Astrocyte (in vitro differentiated cells and primary cell): Measurements from ENCODE around the gene BPIFB6. TPM values are rescaled to one million over a fixed set of nuclear protein-coding genes. Genes with fewer than 3 reads are reported as not detected.

Experiments used
- DNase-seq: peaks from one replicate; pipeline ENCODE4 v3.0.0-alpha.2; 2010; ENCODE audit warnings: low read depth
- FAIRE-seq: peaks from 2 replicates; lab custom pipeline; 2011; peaks lifted over from hg19 to GRCh38; lab: Jason Lieb, UNC
- H2AFZ ChIP-seq: 2 replicates; pipeline ENCODE4 v1.6.0; 2012; ENCODE audit warnings: low read depth, low read length, inconsistent platforms
- H3K27ac ChIP-seq: 2 replicates; pipeline ENCODE4 v1.5.1; 2011; ENCODE audit warnings: low read depth, low read length, inconsistent platforms
- H3K27me3 ChIP-seq: 2 replicates; pipeline ENCODE4 v1.6.0; 2011; ENCODE audit warnings: low read length, inconsistent platforms; ENCODE audit not compliant: insufficient read depth
- H3K36me3 ChIP-seq: 2 replicates; pipeline ENCODE4 v1.5.1; 2011; ENCODE audit warnings: low read length, inconsistent platforms; ENCODE audit not compliant: insufficient read depth
- H3K4me1 ChIP-seq: 2 replicates; pipeline ENCODE4 v1.5.1; 2011; ENCODE audit warnings: low read length, inconsistent platforms; ENCODE audit not compliant: insufficient read depth
- H3K4me2 ChIP-seq: 2 replicates; pipeline ENCODE4 v1.6.0; 2012; ENCODE audit warnings: low read length, inconsistent platforms
- H3K4me3 ChIP-seq: 2 replicates; pipeline ENCODE4 v1.5.1; 2011; ENCODE audit warnings: low read depth, mild to moderate bottlenecking, low read length, inconsistent platforms; ENCODE audit not compliant: insufficient read depth
- H3K79me2 ChIP-seq: 2 replicates; pipeline ENCODE4 v1.6.0; 2012; ENCODE audit warnings: mild to moderate bottlenecking, low read length, inconsistent platforms; ENCODE audit not compliant: insufficient read depth
- H3K9ac ChIP-seq: 2 replicates; pipeline ENCODE4 v1.6.0; 2012; ENCODE audit warnings: mild to moderate bottlenecking, low read length, inconsistent platforms
- H3K9me3 ChIP-seq: 2 replicates; pipeline ENCODE4 v1.5.1; 2012; ENCODE audit warnings: low read depth, mild to moderate bottlenecking, low read length, inconsistent platforms; ENCODE audit not compliant: insufficient read depth
- H4K20me1 ChIP-seq: 2 replicates; pipeline ENCODE4 v1.6.0; 2012; ENCODE audit warnings: low read length, inconsistent platforms; ENCODE audit not compliant: insufficient read depth
- H3K27ac Mint-ChIP-seq: one replicate; pipeline ENCODE4 v1.8.0; 2021; ENCODE audit warnings: mild to moderate bottlenecking, mixed read lengths; ENCODE audit not compliant: unreplicated experiment
- H3K27me3 Mint-ChIP-seq: one replicate; pipeline ENCODE4 v1.8.0; 2021; ENCODE audit warnings: low read depth, mixed read lengths; ENCODE audit not compliant: unreplicated experiment
- H3K36me3 Mint-ChIP-seq: one replicate; pipeline ENCODE4 v1.8.0; 2021; ENCODE audit warnings: low read depth, mixed read lengths; ENCODE audit not compliant: unreplicated experiment
- H3K4me1 Mint-ChIP-seq: one replicate; pipeline ENCODE4 v1.8.0; 2021; ENCODE audit warnings: low read depth, mixed read lengths; ENCODE audit not compliant: unreplicated experiment
- H3K4me3 Mint-ChIP-seq: one replicate; pipeline ENCODE4 v1.8.0; 2021; ENCODE audit warnings: mild to moderate bottlenecking, moderate library complexity, mixed read lengths; ENCODE audit not compliant: unreplicated experiment
- H3K9me3 Mint-ChIP-seq: one replicate; pipeline ENCODE4 v1.8.0; 2021; ENCODE audit warnings: mild to moderate bottlenecking, mixed read lengths; ENCODE audit not compliant: unreplicated experiment
- CTCF ChIP-seq: IDR thresholded peaks from 2 replicates; pipeline ENCODE4 v1.5.1; 2011; ENCODE audit warnings: low read depth, mild to moderate bottlenecking, inconsistent platforms, low read length, moderate library complexity; ENCODE audit not compliant: insufficient read depth
- EZH2 ChIP-seq: IDR thresholded peaks from 2 replicates; pipeline ENCODE4 v1.6.1; 2012; ENCODE audit warnings: mild to moderate bottlenecking, low read length, inconsistent platforms; ENCODE audit not compliant: insufficient read depth
- total RNA-seq: library from RNA; stranded (reverse); gene quantifications from 2 replicates; pipeline ENCODE4 v1.2.1, GENCODE V29; 2021

The BPIFB6 gene
- total RNA-seq, 1 donor from 2014 or later = not detected

GRCh38 chr20:32985596-32985995 lies 45.9 kb upstream of the BPIFB6 start:
- peaks cover 2% of the 10 kb centered on the region for H3K9me3 Mint-ChIP-seq
- peaks cover 15% of the 10 kb centered on the region for H3K27me3 Mint-ChIP-seq
- no peak overlapping the region for H3K4me3 Mint-ChIP-seq
- Histone ChIP-seq H3K9ac (no peak overlapping the region), H4K20me1 (no peaks in the 10 kb centered on the region), H3K9me3 (no peaks in the 10 kb centered on the region), H3K4me2 (no peak overlapping the region), H3K36me3 (no peaks in the 10 kb centered on the region), H3K4me3 (no peak overlapping the region), H3K4me1 (no peaks in the 10 kb centered on the region), H3K27me3 (no peaks in the 10 kb centered on the region), H3K79me2 (no peaks in the 10 kb centered on the region), H2AFZ (no peak overlapping the region), H3K27ac (no peak overlapping the region)
- H3K4me1 Mint-ChIP-seq = no peaks in the 10 kb centered on the region
- no peak for FAIRE-seq
- H3K27ac Mint-ChIP-seq = no peak overlapping the region
- H3K36me3 Mint-ChIP-seq = no peaks in the 10 kb centered on the region
- TF ChIP-seq CTCF (no peak), EZH2 (no peak)
- DNase-seq = no peak

GRCh38 chr20:32986331-32986966 lies 45.0 kb upstream of the BPIFB6 start:
- no peak for DNase-seq
- Mint-ChIP-seq H3K36me3 (no peaks in the 10 kb centered on the region), H3K27me3 (peaks cover 19% of the 10 kb centered on the region), H3K4me1 (no peaks in the 10 kb centered on the region), H3K9me3 (peaks cover under 1% of the 10 kb centered on the region), H3K27ac (no peak overlapping the region), H3K4me3 (no peak overlapping the region)
- no peak overlapping the region for H3K27ac ChIP-seq
- no peaks in the 10 kb centered on the region for H3K27me3 ChIP-seq
- no peak overlapping the region for H3K9ac ChIP-seq
- H3K4me2 ChIP-seq = no peak overlapping the region
- H3K36me3 ChIP-seq = no peaks in the 10 kb centered on the region
- no peaks in the 10 kb centered on the region for H3K4me1 ChIP-seq
- H3K4me3 ChIP-seq = no peak overlapping the region
- H3K79me2 ChIP-seq = no peaks in the 10 kb centered on the region
- no peak for FAIRE-seq
- no peak overlapping the region for H2AFZ ChIP-seq
- H4K20me1 ChIP-seq = no peaks in the 10 kb centered on the region
- no peaks in the 10 kb centered on the region for H3K9me3 ChIP-seq
- TF ChIP-seq CTCF (no peak), EZH2 (no peak)

GRCh38 chr20:32987044-32987825 lies 44.2 kb upstream of the BPIFB6 start:
- H3K9ac ChIP-seq = no peak overlapping the region
- H4K20me1 ChIP-seq = no peaks in the 10 kb centered on the region
- no peaks in the 10 kb centered on the region for H3K36me3 ChIP-seq
- DNase-seq (no peak), FAIRE-seq (no peak)
- no peaks in the 10 kb centered on the region for H3K9me3 Mint-ChIP-seq
- no peaks in the 10 kb centered on the region for H3K4me1 Mint-ChIP-seq
- no peaks in the 10 kb centered on the region for H3K36me3 Mint-ChIP-seq
- H3K27me3 ChIP-seq = no peaks in the 10 kb centered on the region
- H3K9me3 ChIP-seq = no peaks in the 10 kb centered on the region
- no peak overlapping the region for H3K27ac ChIP-seq
- H3K4me1 ChIP-seq = no peaks in the 10 kb centered on the region
- TF ChIP-seq EZH2 (no peak), CTCF (no peak)
- H3K4me2 ChIP-seq = no peak overlapping the region
- H3K79me2 ChIP-seq = no peaks in the 10 kb centered on the region
- H3K4me3 ChIP-seq = no peak overlapping the region
- no peak overlapping the region for H2AFZ ChIP-seq
- no peak overlapping the region for H3K27ac Mint-ChIP-seq
- no peak overlapping the region for H3K4me3 Mint-ChIP-seq
- peaks cover 21% of the 10 kb centered on the region for H3K27me3 Mint-ChIP-seq
